SK-N-SH treated with all-trans-retinoic acid at 6 μM for 48 hours (cell line): ENCODE measurements around the gene SH3BP4.

Source experiments
- ATAC-seq: fragments of 200-7000 bp; cut with Tn5 transposase; 3 replicates; pipeline ENCODE4 v1.9.1; 2020; ENCODE audit warnings: mild to moderate bottlenecking, moderate library complexity
- ARNTL ChIP-seq: fragments of 450-650 bp; formaldehyde crosslinking; IDR thresholded peaks from 2 replicates; pipeline ENCODE4 v1.5.0; 2020; ENCODE audit warnings: low read depth, mild to moderate bottlenecking, moderate library complexity, borderline replicate concordance
- BACH2 ChIP-seq: fragments of 250-450 bp; sonication (Bioruptor Pico); IDR thresholded peaks from 2 replicates; pipeline ENCODE4 v1.9.0; 2021; ENCODE audit warnings: mild to moderate bottlenecking, borderline replicate concordance
- CREB5 ChIP-seq: fragments of 250-450 bp; sonication (Bioruptor Pico); IDR thresholded peaks from 2 replicates; pipeline ENCODE4 v1.5.1; 2020; ENCODE audit warnings: low read depth, mild to moderate bottlenecking, moderate library complexity
- CSDC2 ChIP-seq: fragments of 250-450 bp; sonication (Bioruptor Pico); IDR thresholded peaks from 2 replicates; pipeline ENCODE4 v1.5.0; 2020; ENCODE audit warnings: mild to moderate bottlenecking, moderate library complexity
- CSRNP3 ChIP-seq: fragments of 250-450 bp; sonication (Bioruptor Pico); IDR thresholded peaks from 2 replicates; pipeline ENCODE4 v1.5.1; 2021; ENCODE audit warnings: mild to moderate bottlenecking, moderate library complexity
- ESRRG ChIP-seq: fragments of 250-450 bp; sonication (Bioruptor Pico); IDR thresholded peaks from 2 replicates; pipeline ENCODE4 v1.6.1; 2021; ENCODE audit warnings: mild to moderate bottlenecking
- GLIS3 ChIP-seq: fragments of 250-450 bp; sonication (Bioruptor Pico); IDR thresholded peaks from 2 replicates; pipeline ENCODE4 v1.5.0; 2020; ENCODE audit warnings: mild to moderate bottlenecking, moderate library complexity
- ISL1 ChIP-seq: fragments of 250-450 bp; sonication (Bioruptor Pico); IDR thresholded peaks from 2 replicates; pipeline ENCODE4 v2.1.2; 2022; ENCODE audit warnings: mild to moderate bottlenecking, moderate library complexity
- OSR1 ChIP-seq: fragments of 250-450 bp; sonication (Bioruptor Pico); IDR thresholded peaks from 2 replicates; pipeline ENCODE4 v1.8.0; 2022; ENCODE audit warnings: moderate library complexity, mild to moderate bottlenecking, inconsistent platforms
- PATZ1 ChIP-seq: fragments of 250-450 bp; sonication (Bioruptor Pico); IDR thresholded peaks from 2 replicates; pipeline ENCODE4 v1.8.0; 2020; ENCODE audit warnings: mild to moderate bottlenecking, moderate library complexity, borderline replicate concordance
- POU6F1 ChIP-seq: fragments of 250-450 bp; sonication (Bioruptor Pico); IDR thresholded peaks from 2 replicates; pipeline ENCODE4 v1.8.0; 2021; ENCODE audit warnings: low read depth, mild to moderate bottlenecking, moderate library complexity, borderline replicate concordance
- SNAI2 ChIP-seq: fragments of 250-450 bp; sonication (Bioruptor Pico); IDR thresholded peaks from 2 replicates; pipeline ENCODE4 v1.5.0; 2020; ENCODE audit warnings: mild to moderate bottlenecking, moderate library complexity
- TCF4 ChIP-seq: fragments of 250-450 bp; sonication (Bioruptor Pico); IDR thresholded peaks from 2 replicates; pipeline ENCODE4 v1.8.0; 2021; ENCODE audit warnings: mild to moderate bottlenecking, moderate library complexity, borderline replicate concordance
- TOX ChIP-seq: fragments of 250-450 bp; sonication (Bioruptor Pico); IDR thresholded peaks from 2 replicates; pipeline ENCODE4 v1.8.0; 2021; ENCODE audit warnings: mild to moderate bottlenecking, moderate library complexity, borderline replicate concordance
- TSHZ2 ChIP-seq: fragments of 250-450 bp; sonication (Bioruptor Pico); IDR thresholded peaks from 2 replicates; pipeline ENCODE4 v1.5.0; 2020; ENCODE audit warnings: mild to moderate bottlenecking, moderate library complexity
- ZC3H10 ChIP-seq: fragments of 250-450 bp; sonication (Bioruptor Pico); IDR thresholded peaks from 2 replicates; pipeline ENCODE4 v1.5.1; 2021; ENCODE audit warnings: mild to moderate bottlenecking, moderate library complexity
- ZFP3 ChIP-seq: fragments of 250-450 bp; sonication (Bioruptor Pico); IDR thresholded peaks from 2 replicates; pipeline ENCODE4 v1.5.0; 2020; ENCODE audit warnings: mild to moderate bottlenecking, moderate library complexity
- ZFP30 ChIP-seq: fragments of 450-650 bp; formaldehyde crosslinking; IDR thresholded peaks from 2 replicates; pipeline ENCODE4 v1.5.0; 2022; ENCODE audit warnings: mild to moderate bottlenecking, moderate library complexity
- ZNF70 ChIP-seq: fragments of 450-650 bp; formaldehyde crosslinking; IDR thresholded peaks from 2 replicates; pipeline ENCODE4 v1.5.0; 2020; ENCODE audit warnings: mild to moderate bottlenecking, moderate library complexity
- ZNF8 ChIP-seq: fragments of 450-650 bp; formaldehyde crosslinking; IDR thresholded peaks from 2 replicates; pipeline ENCODE4 v1.5.0; 2020; ENCODE audit warnings: mild to moderate bottlenecking, moderate library complexity

SH3BP4 gene

GRCh38 chr2:235084424-235084823 lies 132.6 kb downstream of the SH3BP4 start:
- no peak for TF ChIP-seq ZC3H10 (CRISPR knock-in tag)
- no peak for TF ChIP-seq TSHZ2
- no peak for TF ChIP-seq ZNF8 (CRISPR knock-in tag)
- no peak for TF ChIP-seq ARNTL
- TF ChIP-seq ZFP30 (CRISPR knock-in tag) = no peak
- no peak for TF ChIP-seq ZFP3 (CRISPR knock-in tag)
- TF ChIP-seq SNAI2 (CRISPR knock-in tag) = no peak
- TF ChIP-seq ZNF70 (CRISPR knock-in tag) = no peak
- no peak for TF ChIP-seq CSRNP3 (CRISPR knock-in tag)
- TF ChIP-seq TCF4 (CRISPR knock-in tag) = no peak
- no peak for TF ChIP-seq BACH2 (CRISPR knock-in tag)
- no peak for TF ChIP-seq PATZ1 (CRISPR knock-in tag)
- no peak for TF ChIP-seq CSDC2
- no peak for TF ChIP-seq ISL1 (CRISPR knock-in tag)
- no peak for TF ChIP-seq GLIS3 (CRISPR knock-in tag)
- TF ChIP-seq CREB5 (CRISPR knock-in tag) = no peak
- TF ChIP-seq ESRRG (CRISPR knock-in tag) = no peak
- ATAC-seq = no peak

- no peak for ATAC-seq
- TF ChIP-seq ESRRG (CRISPR knock-in tag) = no peak
- no peak for TF ChIP-seq ZNF8 (CRISPR knock-in tag)
- TF ChIP-seq PATZ1 (CRISPR knock-in tag) = no peak
- TF ChIP-seq OSR1 (CRISPR knock-in tag) = no peak
Observed at GRCh38 chr2:235085476-235085875, 133.7 kb downstream of the SH3BP4 start.

GRCh38 chr2:235086481-235087184 lies 134.8 kb downstream of the SH3BP4 start:
- ATAC-seq = no peak
- no peak for TF ChIP-seq TSHZ2
- TF ChIP-seq CSDC2 = no peak
- no peak for TF ChIP-seq CSRNP3 (CRISPR knock-in tag)
- TF ChIP-seq TOX (CRISPR knock-in tag) = no peak
- TF ChIP-seq POU6F1 (CRISPR knock-in tag) = no peak
